Right hindlimb (tissue), 1 donor: ENCODE results near the gene MMD.

Experiments used
- DNase-seq: peaks from one replicate; pipeline ENCODE4 v3.0.0-alpha.2; 2018

Gene MMD

GRCh38 chr17:55344514-55344997 lies 77.1 kb downstream of the MMD start:
- DNase-seq: no peak

- no peak for DNase-seq
Measured at GRCh38 chr17:55343900-55344513, 77.6 kb downstream of the MMD start.

- peak; percentile 45 for DNase-seq
Measured at GRCh38 chr17:55342800-55343585, 78.6 kb downstream of the MMD start.
